ENCODE data around the gene BACE1.

DNA sequence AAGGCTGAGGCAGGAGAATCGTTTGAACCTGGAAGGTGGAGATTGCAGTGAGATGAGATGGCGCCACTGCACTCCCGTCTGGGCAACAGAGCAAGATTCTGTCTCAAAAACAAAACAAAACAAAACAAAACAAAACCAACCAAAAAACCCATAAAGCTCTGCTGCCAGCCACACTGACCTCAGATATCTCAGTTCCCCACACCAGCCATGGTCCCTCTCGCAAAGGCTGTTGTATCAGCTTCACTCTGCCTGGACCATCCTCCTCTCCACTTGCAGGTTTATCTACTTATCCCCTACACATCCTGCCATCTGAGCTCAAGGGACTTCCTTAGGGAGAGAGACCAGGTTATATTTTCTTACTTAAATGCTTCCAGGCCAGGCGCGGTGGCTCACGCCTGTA is 13.8 kb downstream of the BACE1 start:
- TF ChIP-seq, protein P1, sequence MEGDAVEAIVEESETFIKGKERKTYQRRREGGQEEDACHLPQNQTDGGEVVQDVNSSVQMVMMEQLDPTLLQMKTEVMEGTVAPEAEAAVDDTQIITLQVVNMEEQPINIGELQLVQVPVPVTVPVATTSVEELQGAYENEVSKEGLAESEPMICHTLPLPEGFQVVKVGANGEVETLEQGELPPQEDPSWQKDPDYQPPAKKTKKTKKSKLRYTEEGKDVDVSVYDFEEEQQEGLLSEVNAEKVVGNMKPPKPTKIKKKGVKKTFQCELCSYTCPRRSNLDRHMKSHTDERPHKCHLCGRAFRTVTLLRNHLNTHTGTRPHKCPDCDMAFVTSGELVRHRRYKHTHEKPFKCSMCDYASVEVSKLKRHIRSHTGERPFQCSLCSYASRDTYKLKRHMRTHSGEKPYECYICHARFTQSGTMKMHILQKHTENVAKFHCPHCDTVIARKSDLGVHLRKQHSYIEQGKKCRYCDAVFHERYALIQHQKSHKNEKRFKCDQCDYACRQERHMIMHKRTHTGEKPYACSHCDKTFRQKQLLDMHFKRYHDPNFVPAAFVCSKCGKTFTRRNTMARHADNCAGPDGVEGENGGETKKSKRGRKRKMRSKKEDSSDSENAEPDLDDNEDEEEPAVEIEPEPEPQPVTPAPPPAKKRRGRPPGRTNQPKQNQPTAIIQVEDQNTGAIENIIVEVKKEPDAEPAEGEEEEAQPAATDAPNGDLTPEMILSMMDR (IDR thresholded peaks at IDR 0.05), result no peak
- TF ChIP-seq ZFX (IDR thresholded peaks at IDR 0.05; ENCODE audit: borderline replicate concordance), result no peak
